Stimulated activated CD8-positive, alpha-beta memory T cell treated with anti-CD3 and anti-CD28 coated beads, Interleukin-15, amount 100 ng/mL, for 48 hours (primary cell): ENCODE data around the gene ZBTB2.
"Not testable (repeated sequence)": the region's sequence is repeated elsewhere in the genome, so short reads cannot be mapped to it uniquely, and the experiment has no call there.

Experiments
- DNase-seq, 2 donors: peaks; one replicate each; pipeline ENCODE4 v3.0.0-alpha.2; 2020; ENCODE audit warnings: low read depth in 2 of 2

Gene ZBTB2

DNA sequence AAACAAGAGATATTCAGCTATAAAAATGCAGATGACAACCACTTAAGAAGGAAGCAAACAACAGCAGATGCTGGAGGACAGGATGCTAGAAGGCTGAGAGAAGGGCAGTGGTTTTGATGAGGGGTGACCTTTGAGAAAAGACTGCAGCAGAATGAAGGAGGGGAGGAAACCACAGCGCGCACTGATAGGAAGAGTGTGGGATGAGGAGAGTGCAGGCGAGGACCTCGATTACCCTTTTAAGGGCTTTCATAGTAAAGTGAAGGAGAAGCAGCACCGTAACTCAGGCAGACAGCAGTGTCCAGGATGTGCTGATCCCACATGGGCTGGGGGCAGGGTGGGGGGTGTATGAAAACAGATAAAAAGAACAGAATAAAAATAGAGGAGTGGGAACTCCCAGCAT is 19.2 kb downstream of the ZBTB2 start:
- DNase-seq: no peak

DNA sequence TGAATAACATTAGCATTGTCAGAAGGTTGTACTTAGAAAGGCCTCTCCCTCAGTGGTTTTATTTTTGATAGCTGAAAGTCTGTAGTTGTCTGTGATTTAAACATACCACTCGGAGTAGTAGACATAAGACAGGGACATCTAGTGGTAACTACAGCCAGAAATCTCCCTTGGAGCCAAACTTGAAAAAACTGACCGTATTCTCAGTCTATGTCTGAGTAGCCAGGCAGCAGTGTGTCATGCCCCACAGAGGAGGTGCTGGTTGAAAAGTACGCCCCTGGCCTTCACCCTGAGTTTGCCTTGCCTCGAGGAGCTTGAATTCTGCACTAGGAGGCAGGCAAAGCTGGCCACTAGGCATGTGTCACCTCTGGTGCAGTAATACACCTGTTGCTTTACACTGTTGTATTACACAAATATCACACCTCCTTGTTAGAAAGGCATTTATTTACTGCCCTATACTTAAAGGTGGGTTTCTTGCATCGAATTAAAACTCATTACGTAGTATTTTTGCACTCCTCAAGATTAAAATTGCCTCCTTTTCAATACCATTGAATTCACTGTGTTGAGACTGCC is 20.8 kb downstream of the ZBTB2 start:
- DNase-seq: no peak

DNA sequence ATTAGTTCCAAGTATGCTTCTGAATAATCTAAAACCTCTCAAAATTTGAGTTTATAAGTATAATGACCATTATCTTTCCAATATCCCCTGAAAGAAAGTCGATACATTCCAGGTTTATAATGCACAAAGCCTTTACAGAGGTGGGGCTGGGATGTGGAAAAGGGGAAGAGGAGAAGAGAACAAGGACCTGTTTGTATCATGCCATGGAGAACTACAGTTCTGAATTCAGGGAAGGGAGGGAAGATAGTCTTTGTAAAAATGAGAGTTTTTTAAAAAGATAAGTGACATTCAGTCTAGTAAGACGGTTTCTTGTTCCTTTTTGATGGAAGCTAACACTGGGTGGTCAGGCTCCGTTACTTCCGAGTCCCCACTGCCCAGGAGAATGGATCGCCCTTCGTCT is 26.1 kb downstream of the ZBTB2 start:
- no peak for DNase-seq

DNA sequence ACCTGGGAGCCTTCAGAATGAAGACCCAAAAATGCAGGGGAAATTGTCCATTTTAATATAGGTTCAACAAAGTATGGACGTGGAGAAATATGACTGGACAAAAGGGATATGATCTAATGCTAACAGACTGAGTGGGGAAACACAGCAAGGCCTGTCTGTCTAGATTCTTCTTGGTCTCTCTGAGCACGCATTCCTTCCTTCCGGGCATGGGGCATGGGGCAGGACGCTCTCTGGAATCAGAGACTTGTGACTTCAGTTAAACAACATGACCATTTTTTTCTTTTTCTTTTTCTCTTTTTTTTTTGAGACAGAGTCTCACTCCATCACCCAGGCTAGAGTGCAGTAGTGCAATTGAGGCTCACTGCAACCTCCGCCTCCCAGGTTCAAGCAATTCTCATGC is 31.9 kb downstream of the ZBTB2 start:
- no peak for DNase-seq

DNA sequence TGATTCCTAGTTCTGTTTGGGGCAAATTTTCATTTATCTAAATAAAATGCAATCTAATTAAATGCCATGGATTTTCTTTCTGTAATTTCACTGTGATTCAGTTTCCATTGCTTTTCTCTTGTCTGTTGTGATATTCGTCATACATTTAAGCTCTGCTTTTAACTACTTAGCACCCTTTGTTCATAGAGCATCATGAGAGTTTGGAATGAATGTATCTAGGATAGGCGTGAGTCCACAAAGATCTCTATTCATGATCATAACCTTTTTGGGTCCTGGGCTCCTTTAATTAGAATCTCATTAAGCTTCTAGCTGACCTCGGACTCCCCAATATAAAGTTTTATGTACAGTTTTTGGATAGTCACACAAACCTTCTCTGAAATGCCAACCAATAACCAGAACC is 32.9 kb downstream of the ZBTB2 start:
- no peak for DNase-seq

DNA sequence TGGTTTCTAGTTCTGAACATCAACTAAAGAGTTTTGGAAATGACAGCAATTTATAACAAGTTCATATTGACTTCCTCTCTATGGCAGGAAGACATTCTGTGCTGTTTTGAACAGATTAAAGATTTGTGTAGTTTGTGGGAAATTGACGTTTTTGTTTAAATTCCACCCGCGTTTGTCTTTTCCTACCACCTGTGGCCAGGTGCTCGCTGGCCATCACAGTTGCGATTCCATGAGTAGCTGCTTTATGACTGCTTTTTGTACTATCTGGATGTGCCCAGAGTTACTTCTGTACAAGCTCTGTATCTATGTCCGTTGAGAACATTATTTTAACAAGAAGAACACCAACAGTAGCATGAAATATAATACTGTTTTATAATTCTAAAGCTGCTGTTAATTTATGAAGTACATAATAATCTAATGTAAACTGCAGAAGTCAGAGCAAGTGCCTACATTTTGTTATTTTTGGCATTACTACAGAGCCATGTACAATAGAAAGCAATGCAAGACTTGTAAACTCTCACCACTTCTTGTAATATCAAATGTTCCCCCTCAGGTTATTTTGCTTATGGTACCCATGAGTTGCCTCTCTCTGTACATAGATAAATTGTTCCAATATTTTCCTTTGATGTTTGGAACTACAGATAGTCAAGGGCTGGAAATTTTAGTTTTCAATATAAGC is 33.5 kb downstream of the ZBTB2 start:
- no peak for DNase-seq

DNA sequence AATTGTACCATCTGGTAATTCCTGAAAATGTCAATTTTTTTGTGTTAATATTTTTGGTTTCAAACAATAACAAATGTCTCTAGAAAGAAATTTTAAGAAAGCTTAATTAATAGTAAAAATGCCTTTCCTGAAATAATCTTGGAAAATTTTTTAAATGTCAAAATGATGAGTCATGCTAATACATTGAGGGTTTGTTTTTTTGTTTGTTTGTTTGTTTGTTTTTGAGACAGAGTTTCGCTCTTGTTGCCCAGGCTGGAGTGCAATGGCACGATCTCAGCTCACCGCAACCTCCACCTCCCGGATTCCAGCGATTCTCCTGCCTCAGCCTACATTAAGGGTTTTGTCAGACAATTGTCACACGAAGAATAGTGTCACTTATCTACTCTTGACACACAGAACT is 34.4 kb downstream of the ZBTB2 start:
- not testable (repeated sequence) for DNase-seq

DNA sequence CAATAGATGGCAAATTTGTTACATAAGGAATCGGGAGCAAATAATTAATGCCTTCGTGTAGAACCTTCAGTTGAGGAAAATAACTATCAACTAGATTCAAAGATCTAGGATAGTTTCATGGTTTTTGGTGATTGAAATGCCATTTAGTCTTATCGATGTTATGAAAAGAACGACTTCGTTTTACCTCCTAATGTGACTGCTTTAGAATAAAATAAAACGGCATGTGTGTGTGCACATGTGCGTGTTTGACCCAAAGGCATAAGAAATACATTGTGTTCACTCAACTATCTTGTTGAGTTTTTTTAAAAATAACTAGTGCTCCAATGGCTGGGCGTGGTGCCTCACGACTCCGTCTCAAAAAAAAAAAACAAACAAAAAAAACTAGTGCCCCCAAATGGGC is 37.6 kb downstream of the ZBTB2 start:
- no peak for DNase-seq

DNA sequence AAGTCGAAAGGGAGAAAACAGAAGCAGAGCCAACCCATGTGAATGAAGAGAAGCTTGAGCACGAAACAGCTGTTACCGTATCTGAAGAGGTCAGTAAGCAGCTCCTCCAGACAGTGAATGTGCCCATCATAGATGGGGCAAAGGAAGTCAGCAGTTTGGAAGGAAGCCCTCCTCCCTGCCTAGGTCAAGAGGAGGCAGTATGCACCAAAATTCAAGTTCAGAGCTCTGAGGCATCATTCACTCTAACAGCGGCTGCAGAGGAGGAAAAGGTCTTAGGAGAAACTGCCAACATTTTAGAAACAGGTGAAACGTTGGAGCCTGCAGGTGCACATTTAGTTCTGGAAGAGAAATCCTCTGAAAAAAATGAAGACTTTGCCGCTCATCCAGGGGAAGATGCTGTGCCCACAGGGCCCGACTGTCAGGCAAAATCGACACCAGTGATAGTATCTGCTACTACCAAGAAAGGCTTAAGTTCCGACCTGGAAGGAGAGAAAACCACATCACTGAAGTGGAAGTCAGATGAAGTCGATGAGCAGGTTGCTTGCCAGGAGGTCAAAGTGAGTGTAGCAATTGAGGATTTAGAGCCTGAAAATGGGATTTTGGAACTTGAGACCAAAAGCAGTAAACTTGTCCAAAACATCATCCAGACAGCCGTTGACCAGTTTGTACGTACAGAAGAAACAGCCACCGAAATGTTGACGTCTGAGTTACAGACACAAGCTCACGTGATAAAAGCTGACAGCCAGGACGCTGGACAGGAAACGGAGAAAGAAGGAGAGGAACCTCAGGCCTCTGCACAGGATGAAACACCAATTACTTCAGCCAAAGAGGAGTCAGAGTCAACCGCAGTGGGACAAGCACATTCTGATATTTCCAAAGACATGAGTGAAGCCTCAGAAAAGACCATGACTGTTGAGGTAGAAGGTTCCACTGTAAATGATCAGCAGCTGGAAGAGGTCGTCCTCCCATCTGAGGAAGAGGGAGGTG is 38.7 kb downstream of the ZBTB2 start:
- no peak for DNase-seq

DNA sequence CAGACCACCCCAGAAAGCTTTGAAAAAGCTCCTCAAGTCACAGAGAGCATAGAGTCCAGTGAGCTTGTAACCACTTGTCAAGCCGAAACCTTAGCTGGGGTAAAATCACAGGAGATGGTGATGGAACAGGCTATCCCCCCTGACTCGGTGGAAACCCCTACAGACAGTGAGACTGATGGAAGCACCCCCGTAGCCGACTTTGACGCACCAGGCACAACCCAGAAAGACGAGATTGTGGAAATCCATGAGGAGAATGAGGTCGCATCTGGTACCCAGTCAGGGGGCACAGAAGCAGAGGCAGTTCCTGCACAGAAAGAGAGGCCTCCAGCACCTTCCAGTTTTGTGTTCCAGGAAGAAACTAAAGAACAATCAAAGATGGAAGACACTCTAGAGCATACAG is 39.6 kb downstream of the ZBTB2 start:
- no peak for DNase-seq

DNA sequence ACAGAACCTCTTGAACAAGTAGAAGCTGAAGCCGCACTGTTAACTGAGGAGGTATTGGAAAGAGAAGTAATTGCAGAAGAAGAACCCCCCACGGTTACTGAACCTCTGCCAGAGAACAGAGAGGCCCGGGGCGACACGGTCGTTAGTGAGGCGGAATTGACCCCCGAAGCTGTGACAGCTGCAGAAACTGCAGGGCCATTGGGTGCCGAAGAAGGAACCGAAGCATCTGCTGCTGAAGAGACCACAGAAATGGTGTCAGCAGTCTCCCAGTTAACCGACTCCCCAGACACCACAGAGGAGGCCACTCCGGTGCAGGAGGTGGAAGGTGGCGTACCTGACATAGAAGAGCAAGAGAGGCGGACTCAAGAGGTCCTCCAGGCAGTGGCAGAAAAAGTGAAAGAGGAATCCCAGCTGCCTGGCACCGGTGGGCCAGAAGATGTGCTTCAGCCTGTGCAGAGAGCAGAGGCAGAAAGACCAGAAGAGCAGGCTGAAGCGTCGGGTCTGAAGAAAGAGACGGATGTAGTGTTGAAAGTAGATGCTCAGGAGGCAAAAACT is 40.1 kb downstream of the ZBTB2 start:
- DNase-seq: no peak

DNA sequence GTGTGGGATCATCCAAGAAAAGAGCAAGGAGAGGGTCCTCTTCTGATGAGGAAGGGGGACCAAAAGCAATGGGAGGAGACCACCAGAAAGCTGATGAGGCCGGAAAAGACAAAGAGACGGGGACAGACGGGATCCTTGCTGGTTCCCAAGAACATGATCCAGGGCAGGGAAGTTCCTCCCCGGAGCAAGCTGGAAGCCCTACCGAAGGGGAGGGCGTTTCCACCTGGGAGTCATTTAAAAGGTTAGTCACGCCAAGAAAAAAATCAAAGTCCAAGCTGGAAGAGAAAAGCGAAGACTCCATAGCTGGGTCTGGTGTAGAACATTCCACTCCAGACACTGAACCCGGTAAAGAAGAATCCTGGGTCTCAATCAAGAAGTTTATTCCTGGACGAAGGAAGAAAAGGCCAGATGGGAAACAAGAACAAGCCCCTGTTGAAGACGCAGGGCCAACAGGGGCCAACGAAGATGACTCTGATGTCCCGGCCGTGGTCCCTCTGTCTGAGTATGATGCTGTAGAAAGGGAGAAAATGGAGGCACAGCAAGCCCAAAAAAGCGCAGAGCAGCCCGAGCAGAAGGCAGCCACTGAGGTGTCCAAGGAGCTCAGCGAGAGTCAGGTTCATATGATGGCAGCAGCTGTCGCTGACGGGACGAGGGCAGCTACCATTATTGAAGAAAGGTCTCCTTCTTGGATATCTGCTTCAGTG is 40.8 kb downstream of the ZBTB2 start:
- no peak for DNase-seq

DNA sequence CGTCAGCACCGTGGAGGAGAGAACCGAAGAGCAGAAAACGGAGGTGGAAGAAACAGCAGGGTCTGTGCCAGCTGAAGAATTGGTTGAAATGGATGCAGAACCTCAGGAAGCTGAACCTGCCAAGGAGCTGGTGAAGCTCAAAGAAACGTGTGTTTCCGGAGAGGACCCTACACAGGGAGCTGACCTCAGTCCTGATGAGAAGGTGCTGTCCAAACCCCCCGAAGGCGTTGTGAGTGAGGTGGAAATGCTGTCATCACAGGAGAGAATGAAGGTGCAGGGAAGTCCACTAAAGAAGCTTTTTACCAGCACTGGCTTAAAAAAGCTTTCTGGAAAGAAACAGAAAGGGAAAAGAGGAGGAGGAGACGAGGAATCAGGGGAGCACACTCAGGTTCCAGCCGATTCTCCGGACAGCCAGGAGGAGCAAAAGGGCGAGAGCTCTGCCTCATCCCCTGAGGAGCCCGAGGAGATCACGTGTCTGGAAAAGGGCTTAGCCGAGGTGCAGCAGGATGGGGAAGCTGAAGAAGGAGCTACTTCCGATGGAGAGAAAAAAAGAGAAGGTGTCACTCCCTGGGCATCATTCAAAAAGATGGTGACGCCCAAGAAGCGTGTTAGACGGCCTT is 41.6 kb downstream of the ZBTB2 start:
- no peak for DNase-seq

DNA sequence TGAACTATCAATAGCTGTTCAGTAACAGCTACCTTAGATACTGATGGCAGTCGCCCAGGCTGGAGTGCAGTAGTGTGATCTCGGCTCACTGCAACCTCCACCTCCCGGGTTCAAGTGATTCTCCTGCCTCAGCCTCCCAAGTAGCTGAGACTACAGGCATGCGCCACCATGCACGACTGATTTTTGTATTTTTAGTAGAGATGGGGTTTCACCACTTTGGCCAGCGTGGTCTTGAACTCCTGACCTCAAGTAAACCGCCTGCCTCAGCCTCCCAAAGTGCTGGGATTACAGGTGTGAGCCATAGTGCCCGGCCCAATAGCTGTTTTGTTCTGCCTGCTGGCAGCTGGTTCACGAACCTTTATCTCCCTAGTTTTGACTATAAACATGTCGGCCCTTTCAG is 48.6 kb downstream of the ZBTB2 start:
- not testable (repeated sequence) for DNase-seq

DNA sequence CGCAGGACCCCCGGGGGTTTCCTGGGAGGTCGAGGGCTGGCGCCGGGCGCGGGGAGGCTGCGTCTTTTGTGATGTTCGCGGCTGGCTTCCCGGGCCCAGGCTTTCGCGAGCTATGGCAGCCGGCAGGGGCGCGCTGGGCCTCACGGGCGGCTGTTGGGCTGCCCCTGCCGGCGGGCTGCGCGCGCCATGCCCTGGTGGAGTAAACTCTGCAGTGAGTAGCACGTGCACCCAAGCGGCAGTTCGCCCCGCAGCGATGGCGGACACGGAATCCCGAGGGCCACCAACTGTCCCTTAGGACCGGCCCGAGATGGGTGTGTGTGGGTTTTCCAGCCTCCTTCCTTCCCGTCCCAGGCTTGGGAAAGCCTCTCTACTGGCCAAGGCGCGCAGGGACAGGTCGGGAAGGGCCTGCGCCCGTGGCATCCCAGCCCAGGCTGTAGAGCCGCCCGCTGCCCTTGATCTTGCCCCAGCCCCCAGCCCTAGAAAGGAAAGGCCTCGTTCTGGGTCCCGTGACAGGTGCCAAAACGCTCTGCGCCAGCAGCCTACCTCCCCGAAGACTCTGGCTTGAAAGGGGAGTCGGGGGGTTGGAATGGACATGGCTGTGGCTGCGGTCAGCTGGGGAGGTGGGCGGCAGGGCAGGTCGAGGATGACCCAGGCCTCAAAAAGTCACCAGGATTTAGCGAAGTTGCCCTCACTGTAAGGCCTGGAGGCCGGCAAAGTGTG is 49.7 kb downstream of the ZBTB2 start:
- DNase-seq: no peak

DNA sequence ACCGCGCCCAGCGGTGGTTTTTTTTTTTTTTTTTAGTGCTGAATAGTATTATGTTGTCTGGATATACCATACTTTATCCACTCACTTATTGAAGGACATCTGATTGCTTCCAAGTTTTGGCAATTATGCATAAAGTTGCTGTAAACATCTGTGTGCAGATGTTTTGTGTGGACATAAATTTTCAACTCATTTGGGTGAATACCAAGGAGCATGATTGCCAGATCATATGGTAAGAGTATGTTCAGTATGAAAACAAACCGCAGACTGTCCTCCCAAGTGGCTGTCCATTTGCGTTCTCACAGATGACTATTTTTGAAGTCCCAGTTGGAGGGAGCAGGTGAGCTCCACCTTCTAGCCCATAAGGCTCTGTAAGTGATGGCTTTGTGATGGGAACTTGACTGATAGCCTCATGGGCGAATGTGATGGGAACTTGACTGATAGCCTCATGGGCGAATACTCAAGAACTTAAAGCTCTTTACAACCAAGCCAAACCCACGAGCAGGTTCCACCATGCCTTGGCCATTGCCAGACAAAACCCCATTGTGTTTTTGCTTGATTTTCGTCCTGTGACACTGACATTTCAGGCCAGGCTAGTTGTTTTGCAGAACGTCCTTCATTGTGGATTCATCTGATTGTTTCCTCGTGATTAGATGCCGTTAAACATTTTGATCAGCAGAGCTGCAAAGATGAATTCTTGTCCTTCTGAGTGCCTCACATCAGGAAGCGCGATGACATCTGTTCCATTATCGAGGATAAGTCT is 51.0 kb downstream of the ZBTB2 start:
- no peak for DNase-seq

DNA sequence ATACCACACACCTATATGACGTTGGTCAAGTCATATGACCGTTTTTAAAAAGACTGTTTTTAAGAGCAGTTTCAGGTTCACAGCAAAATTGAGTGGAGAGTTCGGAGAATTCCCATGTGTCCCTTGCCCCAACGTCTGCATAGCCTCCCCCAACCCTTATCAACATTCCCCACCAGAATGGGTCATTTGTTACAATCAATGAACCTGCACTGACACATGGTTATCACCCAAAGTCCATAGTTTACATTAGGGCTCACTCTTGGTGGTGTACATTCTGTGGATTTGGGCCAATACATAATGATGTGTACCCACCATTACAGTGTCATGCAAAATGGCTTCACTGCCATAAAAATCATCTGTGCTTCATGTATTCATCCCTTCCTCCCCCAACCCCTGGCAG is 52.0 kb downstream of the ZBTB2 start:
- DNase-seq: no peak

DNA sequence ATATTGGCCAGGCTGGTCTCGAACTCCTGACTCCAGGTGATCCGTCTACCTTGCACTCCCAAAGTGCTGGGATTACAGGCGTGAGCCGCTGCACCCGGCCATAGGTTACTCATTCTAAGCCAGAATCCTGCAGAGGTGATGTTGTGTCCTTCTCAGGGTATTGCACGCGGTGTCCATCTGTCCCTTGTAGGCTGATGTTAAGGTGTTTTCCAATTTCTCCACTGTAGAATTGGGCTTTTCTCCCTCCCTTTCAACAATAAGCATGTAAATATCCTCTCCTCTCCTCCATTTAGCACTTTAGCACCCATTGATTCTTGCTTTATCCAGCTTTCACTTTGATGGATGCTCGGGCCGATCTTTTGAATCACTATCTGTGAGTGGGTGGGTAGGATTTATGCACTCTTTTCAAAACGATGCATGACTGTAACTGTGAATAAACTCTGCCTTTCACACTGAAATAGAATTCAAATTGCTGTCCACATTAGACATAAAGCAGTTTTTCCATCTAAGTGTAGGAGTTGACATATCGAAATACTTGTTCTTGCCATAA is 52.6 kb downstream of the ZBTB2 start:
- DNase-seq: no peak

DNA sequence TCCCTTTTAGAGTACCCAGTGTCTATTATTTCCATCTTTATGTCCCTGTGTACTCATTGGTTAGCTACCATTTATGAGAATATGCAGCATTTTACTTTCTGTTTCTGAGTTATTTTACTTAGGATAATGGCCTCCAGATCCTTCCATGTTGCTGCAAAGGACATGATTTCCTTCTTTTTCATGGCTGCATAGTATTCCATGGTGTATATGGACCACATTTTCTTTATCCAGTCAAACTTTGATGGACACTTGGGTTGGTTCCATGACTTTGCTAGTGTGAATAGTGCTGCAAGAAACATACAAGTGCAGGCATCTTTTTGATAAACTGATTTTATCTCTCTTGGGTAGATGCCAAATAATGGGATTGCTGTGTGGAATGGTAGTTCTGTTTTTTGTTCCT is 55.4 kb downstream of the ZBTB2 start:
- no peak for DNase-seq
